GM18951 (cell line): ENCODE data around the gene DNAJC3.
"Not testable (repeated sequence)": the region's sequence is repeated elsewhere in the genome, so short reads cannot be mapped to it uniquely, and the experiment has no call there.

Source experiments
- POLR2A ChIP-seq: IDR thresholded peaks from 4 replicates; pipeline ENCODE4 v1.6.1; 2011; ENCODE audit warnings: mild to moderate bottlenecking; ENCODE audit not compliant: insufficient read length, insufficient read depth; ENCODE audit errors: extremely low read depth
- in situ Hi-C: fragments of 300-500 bp; cut with MboI; formaldehyde crosslinking; loops from one replicate; pipeline ENCODE4 v1.12.0; 2022; ENCODE audit warnings: low sequenced_read_pairs, mixed read lengths, inconsistent platforms; ENCODE audit not compliant: unreplicated experiment

The DNAJC3 gene

GRCh38 chr13:95710313-95710712, 33.4 kb downstream of the DNAJC3 start:
- in situ Hi-C loops: no loop called here
- TF ChIP-seq POLR2A: no peak

- in situ Hi-C loops: not testable (repeated sequence)
Observed at GRCh38 chr13:95712846-95713245, 35.9 kb downstream of the DNAJC3 start.

- in situ Hi-C loops: no loop called here
- TF ChIP-seq POLR2A: no peak
Observed at GRCh38 chr13:95713651-95714050, 36.7 kb downstream of the DNAJC3 start.

- no peak for TF ChIP-seq POLR2A
- in situ Hi-C loops: no loop called here
Observed at GRCh38 chr13:95714142-95714832, 37.3 kb downstream of the DNAJC3 start.

GRCh38 chr13:95716231-95716630, 39.3 kb downstream of the DNAJC3 start:
- no peak for TF ChIP-seq POLR2A
- in situ Hi-C loops: no loop called here

GRCh38 chr13:95722241-95722640, 45.3 kb downstream of the DNAJC3 start:
- in situ Hi-C loops: no loop called here
- TF ChIP-seq POLR2A: no peak

- no peak for TF ChIP-seq POLR2A
- in situ Hi-C loops: no loop called here
Observed at GRCh38 chr13:95723438-95723837, 46.5 kb downstream of the DNAJC3 start.

- no peak for TF ChIP-seq POLR2A
- in situ Hi-C loops: no loop called here
Observed at GRCh38 chr13:95724252-95724651, 47.3 kb downstream of the DNAJC3 start.

GRCh38 chr13:95726876-95727275, 49.9 kb downstream of the DNAJC3 start:
- no peak for TF ChIP-seq POLR2A
- in situ Hi-C loops: no loop called here

- TF ChIP-seq POLR2A: no peak
Observed at GRCh38 chr13:95728957-95729356, 52.0 kb downstream of the DNAJC3 start.

GRCh38 chr13:95734124-95734523, 57.2 kb downstream of the DNAJC3 start:
- in situ Hi-C loops: no loop called here
- no peak for TF ChIP-seq POLR2A

More at GRCh38 chr13:95728957-95729356, 52.0 kb downstream of the DNAJC3 start:
- in situ Hi-C loops: no loop called here

- in situ Hi-C loops: not testable (repeated sequence)
Observed at GRCh38 chr13:95740071-95740978, 63.4 kb downstream of the DNAJC3 start.

- in situ Hi-C loops: no loop called here
- TF ChIP-seq POLR2A: no peak
Observed at GRCh38 chr13:95740979-95741320, 64.0 kb downstream of the DNAJC3 start.
